Endothelial cell of umbilical vein (primary cell): ENCODE measurements around the gene HIVEP3. TPM values are rescaled to one million over a fixed set of nuclear protein-coding genes. Genes with fewer than 3 reads are reported as not detected.

ENCODE experiments used
- BruUV-seq: library from RNA; stranded (reverse); fragments of 400-500 nt; replicated peaks from 2 replicates; lab custom pipeline; 2021; lab: Mats Ljungman, UMichigan
- CTCF ChIA-PET: fragments of 300-600, 350-600 bp; sonication (Branson Sonifier 250); formaldehyde crosslinking; loops from one replicate; lab custom pipeline; 2021; ENCODE audit warnings: antibody characterized with exemption, inconsistent platforms; lab: Charles Lee
- POLR2A ChIA-PET: fragments of 300-600, 350-600 bp; sonication (Branson Sonifier 250); formaldehyde crosslinking; loops from one replicate; lab custom pipeline; 2021; ENCODE audit warnings: antibody characterized with exemption, inconsistent platforms; lab: Charles Lee
- DNase-seq: peaks from one replicate; pipeline ENCODE4 v3.0.0-alpha.2; 2011; ENCODE audit warnings: low read depth, low spot score
- FAIRE-seq: peaks from 2 replicates; lab custom pipeline; 2011; peaks lifted over from hg19 to GRCh38; lab: Jason Lieb, UNC
- H2AFZ ChIP-seq: 2 replicates; pipeline ENCODE4 v1.6.0; 2012; ENCODE audit warnings: low read depth, low read length, control low read depth, inconsistent platforms
- H3K27ac ChIP-seq: 2 replicates; pipeline ENCODE4 v1.5.1; 2011; ENCODE audit warnings: low read depth, mild to moderate bottlenecking, control low read depth, low read length, moderate library complexity; ENCODE audit not compliant: insufficient read depth
- H3K27me3 ChIP-seq, 2 experiments: 2 replicates each; pipeline versions ENCODE4 v1.6.0 to v1.6.1; 2011; ENCODE audit warnings: low read length in 2 of 2, mixed read lengths in 1 of 2; ENCODE audit not compliant: control insufficient read depth in 2 of 2, insufficient read depth in 2 of 2
- H3K36me3 ChIP-seq, 2 experiments: 2 replicates in 1 of 2; 3 replicates in 1 of 2; pipeline ENCODE4 v1.5.1; 2011; ENCODE audit warnings: low read length in 2 of 2, mild to moderate bottlenecking in 1 of 2, moderate library complexity in 1 of 2; ENCODE audit not compliant: control insufficient read depth in 2 of 2, insufficient read depth in 2 of 2; ENCODE audit errors: extremely low read depth in 1 of 2
- H3K4me1 ChIP-seq: 3 replicates; pipeline ENCODE4 v1.5.1; 2011; ENCODE audit warnings: mild to moderate bottlenecking, low read length; ENCODE audit not compliant: control insufficient read depth, insufficient read depth; ENCODE audit errors: extremely low read depth
- H3K4me2 ChIP-seq: 2 replicates; pipeline ENCODE4 v1.6.1; 2011; ENCODE audit warnings: low read length, control low read depth, mixed read lengths; ENCODE audit not compliant: insufficient read depth
- H3K4me3 ChIP-seq, 3 experiments: fragments of 200-600 bp in 1 of 3; sonication (generic), shearing (Covaris generic) in 1 of 3; replicated peaks in 1 of 3; 2 replicates each; pipeline ENCODE4 v1.5.1; 2011 to 2016; ENCODE audit warnings: control low read depth in 3 of 3, low read length in 3 of 3, mild to moderate bottlenecking in 2 of 3, inconsistent platforms in 1 of 3, low read depth in 1 of 3, moderate library complexity in 1 of 3; ENCODE audit not compliant: insufficient read depth in 1 of 3
- H3K79me2 ChIP-seq: 2 replicates; pipeline ENCODE4 v1.6.0; 2012; ENCODE audit warnings: low read length, inconsistent platforms; ENCODE audit not compliant: control insufficient read depth, insufficient read depth
- H3K9ac ChIP-seq: replicated peaks from 2 replicates; pipeline ENCODE3; 2011; ENCODE audit warnings: low read length, control low read depth; ENCODE audit not compliant: insufficient read depth; ENCODE audit errors: extremely low read depth
- H3K9me1 ChIP-seq: replicated peaks from 3 replicates; pipeline ENCODE4 v1.6.0; 2011; ENCODE audit warnings: mild to moderate bottlenecking, low read length; ENCODE audit not compliant: control insufficient read depth, insufficient read depth; ENCODE audit errors: extremely low read depth
- H3K9me3 ChIP-seq: replicated peaks from 2 replicates; pipeline ENCODE4 v1.5.1; 2012; ENCODE audit warnings: low read length, inconsistent platforms; ENCODE audit not compliant: control insufficient read depth, insufficient read depth
- H4K20me1 ChIP-seq: replicated peaks from 2 replicates; pipeline ENCODE3; 2011; ENCODE audit warnings: mild to moderate bottlenecking, low read length; ENCODE audit not compliant: control insufficient read depth, insufficient read depth; ENCODE audit errors: extremely low read depth
- GATA2 ChIP-seq: IDR thresholded peaks from 2 replicates; pipeline ENCODE4 v1.7.0; 2011; ENCODE audit warnings: low read depth, mild to moderate bottlenecking, moderate library complexity, mixed read lengths, low read length; ENCODE audit not compliant: insufficient read length, insufficient read depth
- JUN ChIP-seq: IDR thresholded peaks from 2 replicates; pipeline ENCODE4 v1.6.1; 2011; ENCODE audit warnings: borderline replicate concordance, low read depth; ENCODE audit not compliant: insufficient read length, insufficient read depth
- MAX ChIP-seq: IDR thresholded peaks from 2 replicates; pipeline ENCODE4 v1.6.1; 2011; ENCODE audit not compliant: insufficient read depth, insufficient read length
- POLR2AphosphoS5 ChIP-seq: IDR thresholded peaks from 2 replicates; pipeline ENCODE4 v1.6.1; 2012; ENCODE audit warnings: low read depth, mild to moderate bottlenecking, control low read depth, low read length, moderate library complexity; ENCODE audit not compliant: insufficient read depth
- dilution Hi-C: fragments of 300-500 bp; cut with MboI; formaldehyde crosslinking; loops from one replicate; pipeline ENCODE4 v1.15.0; 2019; ENCODE audit warnings: low sequenced_read_pairs; ENCODE audit not compliant: extremely low pct_ligation_motif_present
- intact Hi-C: fragments of 100-400 bp; cut with micrococcal nuclease; formaldehyde crosslinking; loops from one replicate; pipeline ENCODE4 v1.10.0; 2022
- polyA plus RNA-seq, 4 experiments: library from polyadenylated mRNA; depleted of rRNA in 3 of 4; stranded (reverse) in 3 of 4; unstranded in 1 of 4; fragments of >200 nt; gene quantifications; 2 replicates each; pipeline versions ENCODE4 v1.2.1 to v1.2.3, GENCODE V29; 2011 to 2012; ENCODE audit warnings: missing spikeins in 1 of 4
- total RNA-seq: library from RNA; stranded (reverse); gene quantifications from 2 replicates; pipeline ENCODE4 v1.2.3, GENCODE V29; 2021
- TF ChIP-seq, protein P1 (sequence below), 2 donors: IDR thresholded peaks; 1 replicate in 1 of 2; 2 replicates in 1 of 2; pipeline ENCODE4 v1.5.1; 2011; ENCODE audit warnings: low read length in 2 of 2, mild to moderate bottlenecking in 2 of 2, moderate library complexity in 2 of 2, control low read depth in 1 of 2, inconsistent platforms in 1 of 2, low read depth in 1 of 2; ENCODE audit not compliant: insufficient read depth in 1 of 2; ENCODE audit errors: extremely low read depth in 1 of 2

HIVEP3 gene
- total and polyA plus RNA-seq, 2 donors (not counting 3 experiments of a cell fraction or from before 2014, with no cell fraction given) = 3.4 to 4.0 TPM

GRCh38 chr1:41776891-41777441, 141.8 kb downstream of the HIVEP3 start:
- intact Hi-C loops (no loop called here), dilution Hi-C loops (no loop called here)
- POLR2A ChIA-PET = no interaction called here
- TF ChIP-seq, protein P1, sequence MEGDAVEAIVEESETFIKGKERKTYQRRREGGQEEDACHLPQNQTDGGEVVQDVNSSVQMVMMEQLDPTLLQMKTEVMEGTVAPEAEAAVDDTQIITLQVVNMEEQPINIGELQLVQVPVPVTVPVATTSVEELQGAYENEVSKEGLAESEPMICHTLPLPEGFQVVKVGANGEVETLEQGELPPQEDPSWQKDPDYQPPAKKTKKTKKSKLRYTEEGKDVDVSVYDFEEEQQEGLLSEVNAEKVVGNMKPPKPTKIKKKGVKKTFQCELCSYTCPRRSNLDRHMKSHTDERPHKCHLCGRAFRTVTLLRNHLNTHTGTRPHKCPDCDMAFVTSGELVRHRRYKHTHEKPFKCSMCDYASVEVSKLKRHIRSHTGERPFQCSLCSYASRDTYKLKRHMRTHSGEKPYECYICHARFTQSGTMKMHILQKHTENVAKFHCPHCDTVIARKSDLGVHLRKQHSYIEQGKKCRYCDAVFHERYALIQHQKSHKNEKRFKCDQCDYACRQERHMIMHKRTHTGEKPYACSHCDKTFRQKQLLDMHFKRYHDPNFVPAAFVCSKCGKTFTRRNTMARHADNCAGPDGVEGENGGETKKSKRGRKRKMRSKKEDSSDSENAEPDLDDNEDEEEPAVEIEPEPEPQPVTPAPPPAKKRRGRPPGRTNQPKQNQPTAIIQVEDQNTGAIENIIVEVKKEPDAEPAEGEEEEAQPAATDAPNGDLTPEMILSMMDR (IDR thresholded peaks at IDR 0.05; ENCODE audit: extremely low read depth in 1 of 2, insufficient read depth in 1 of 2, low read depth in 1 of 2, low read length in 2 of 2) = no peak
- no peak for TF ChIP-seq JUN
- no peak for TF ChIP-seq POLR2AphosphoS5
- TF ChIP-seq MAX = no peak
- no peak for TF ChIP-seq GATA2
- Histone ChIP-seq H3K4me3 (no peak overlapping the region), H3K4me1 (no peaks in the 10 kb centered on the region), H3K9me1 (no peaks in the 10 kb centered on the region), H3K9me3 (no peaks in the 10 kb centered on the region), H3K9ac (no peak overlapping the region), H3K27me3 (no peaks in the 10 kb centered on the region), H3K4me2 (no peak overlapping the region), H3K79me2 (no peaks in the 10 kb centered on the region), H3K27ac (no peak overlapping the region), H4K20me1 (no peaks in the 10 kb centered on the region), H2AFZ (no peak overlapping the region), H3K36me3 (no peaks in the 10 kb centered on the region)
- no TSS peak for BruUV-seq
- CTCF ChIA-PET = interaction anchor here (1.0 kb wide), 1 partner anchor 12 kb away, joined by 3 read pairs; no protein-coding TSS in a partner anchor
- FAIRE-seq = no peak
- DNase-seq = no peak
